Measurements from ENCODE around the gene PI16.

DNA sequence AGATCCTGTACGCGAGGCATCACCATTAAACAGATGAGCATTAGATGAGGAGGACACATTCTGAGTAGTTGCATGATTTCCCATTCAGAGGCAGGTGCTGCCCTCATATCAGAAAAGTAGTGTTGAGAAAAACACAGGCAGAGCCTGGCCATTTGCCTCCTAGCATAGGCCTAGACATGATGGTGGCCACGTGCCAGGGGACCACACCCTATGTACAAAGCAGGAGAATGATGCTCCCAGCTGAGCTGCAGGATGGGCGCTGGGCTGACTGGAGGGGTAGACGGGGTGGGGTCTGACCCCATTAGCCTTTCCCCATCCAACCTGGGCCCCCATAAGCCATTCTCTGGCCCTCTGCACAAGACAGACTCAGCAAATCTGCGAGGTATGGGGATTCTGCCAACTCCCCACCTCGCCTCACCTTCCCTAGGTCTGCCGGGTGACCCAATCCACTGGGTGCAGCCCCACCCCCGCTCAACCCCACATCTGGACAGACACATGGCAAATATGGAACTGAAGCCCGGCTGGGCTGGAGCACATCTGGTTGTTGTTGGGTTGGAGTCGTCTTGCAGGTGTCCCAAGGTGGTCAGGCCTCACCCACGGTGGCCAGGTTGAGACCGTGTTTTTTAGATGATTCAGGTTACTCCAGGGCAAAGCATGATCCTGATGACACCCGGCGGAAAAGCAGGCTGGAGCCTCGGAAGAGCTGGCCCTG is 13.9 kb downstream of the PI16 start:
- TF ChIP-seq YY1 (IDR thresholded peaks at IDR 0.05; ENCODE audit: low read depth) (no peak), SMC3 (IDR thresholded peaks at IDR 0.05; ENCODE audit: low read depth, low read length) (no peak), TAF1 (IDR thresholded peaks at IDR 0.05; ENCODE audit: borderline replicate concordance, low read depth, low read length) (no peak), EZH2phosphoT487 (IDR thresholded peaks at IDR 0.05; ENCODE audit: borderline replicate concordance, low read depth) (no peak), JUND (IDR thresholded peaks at IDR 0.05) (no peak)
- TF ChIP-seq, protein P1, sequence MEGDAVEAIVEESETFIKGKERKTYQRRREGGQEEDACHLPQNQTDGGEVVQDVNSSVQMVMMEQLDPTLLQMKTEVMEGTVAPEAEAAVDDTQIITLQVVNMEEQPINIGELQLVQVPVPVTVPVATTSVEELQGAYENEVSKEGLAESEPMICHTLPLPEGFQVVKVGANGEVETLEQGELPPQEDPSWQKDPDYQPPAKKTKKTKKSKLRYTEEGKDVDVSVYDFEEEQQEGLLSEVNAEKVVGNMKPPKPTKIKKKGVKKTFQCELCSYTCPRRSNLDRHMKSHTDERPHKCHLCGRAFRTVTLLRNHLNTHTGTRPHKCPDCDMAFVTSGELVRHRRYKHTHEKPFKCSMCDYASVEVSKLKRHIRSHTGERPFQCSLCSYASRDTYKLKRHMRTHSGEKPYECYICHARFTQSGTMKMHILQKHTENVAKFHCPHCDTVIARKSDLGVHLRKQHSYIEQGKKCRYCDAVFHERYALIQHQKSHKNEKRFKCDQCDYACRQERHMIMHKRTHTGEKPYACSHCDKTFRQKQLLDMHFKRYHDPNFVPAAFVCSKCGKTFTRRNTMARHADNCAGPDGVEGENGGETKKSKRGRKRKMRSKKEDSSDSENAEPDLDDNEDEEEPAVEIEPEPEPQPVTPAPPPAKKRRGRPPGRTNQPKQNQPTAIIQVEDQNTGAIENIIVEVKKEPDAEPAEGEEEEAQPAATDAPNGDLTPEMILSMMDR (IDR thresholded peaks at IDR 0.05) = no peak
